CD1c-positive myeloid dendritic cell (primary cell): ENCODE results near the gene SBF2.

ENCODE experiments used
- DNase-seq: peaks from one replicate; pipeline ENCODE4 v3.0.0-alpha.2; 2016; ENCODE audit errors: extremely low spot score

The SBF2 gene

GRCh38 chr11:9900253-9900652 lies 393.8 kb downstream of the SBF2 start:
- DNase-seq: peak; percentile 50

- DNase-seq: peak; percentile 32
These were observed 394.3 kb downstream of the SBF2 start for GRCh38 chr11:9899676-9900075.

GRCh38 chr11:9896902-9897301 lies 397.1 kb downstream of the SBF2 start:
- DNase-seq: no peak

GRCh38 chr11:9895006-9895405 lies 399.0 kb downstream of the SBF2 start:
- no peak for DNase-seq

- DNase-seq: no peak
These were observed 400.5 kb downstream of the SBF2 start for GRCh38 chr11:9893474-9893873.

GRCh38 chr11:9888938-9889337 lies 405.1 kb downstream of the SBF2 start:
- DNase-seq: no peak

GRCh38 chr11:9887472-9887871 lies 406.5 kb downstream of the SBF2 start:
- DNase-seq: no peak

GRCh38 chr11:9886595-9886994 lies 407.4 kb downstream of the SBF2 start:
- no peak for DNase-seq

GRCh38 chr11:9884601-9885000 lies 409.4 kb downstream of the SBF2 start:
- no peak for DNase-seq

GRCh38 chr11:9880657-9881056 lies 413.4 kb downstream of the SBF2 start:
- no peak for DNase-seq

GRCh38 chr11:9878936-9879335 lies 415.1 kb downstream of the SBF2 start:
- DNase-seq: no peak

GRCh38 chr11:9876331-9876730 lies 417.7 kb downstream of the SBF2 start:
- no peak for DNase-seq

- no peak for DNase-seq
These were observed 418.2 kb downstream of the SBF2 start for GRCh38 chr11:9875862-9876261.

GRCh38 chr11:9875399-9875798 lies 418.6 kb downstream of the SBF2 start:
- no peak for DNase-seq

- DNase-seq: no peak
These were observed 419.6 kb downstream of the SBF2 start for GRCh38 chr11:9874466-9874865.

GRCh38 chr11:9868641-9869040 lies 425.4 kb downstream of the SBF2 start:
- DNase-seq: no peak

- DNase-seq: peak; percentile 3
These were observed 431.0 kb downstream of the SBF2 start for GRCh38 chr11:9862981-9863380.

GRCh38 chr11:9861860-9862725 lies 431.9 kb downstream of the SBF2 start:
- peak; percentile 57 for DNase-seq

- no peak for DNase-seq
These were observed 434.3 kb downstream of the SBF2 start for GRCh38 chr11:9859554-9860305.

GRCh38 chr11:9858822-9859221 lies 435.2 kb downstream of the SBF2 start:
- DNase-seq: no peak

- DNase-seq: no peak
These were observed 435.8 kb downstream of the SBF2 start for GRCh38 chr11:9858218-9858617.

GRCh38 chr11:9855579-9856287 lies 438.3 kb downstream of the SBF2 start:
- no peak for DNase-seq
